Central memory CD8-positive, alpha-beta T cell (primary cell): ENCODE results near the gene GNG11.
A peak's percentile ranks its signal among the peaks of the same experiment; 100 is the strongest.

Experiments used
- ATAC-seq: fragments of 150-1000 bp; cut with Tn5 transposase; replicated peaks from 2 replicates; pipeline ENCODE4 v1.10.0; 2022; ENCODE audit warnings: mild to moderate bottlenecking, moderate FRiP score, moderate number of reproducible peaks; ENCODE audit not compliant: poor library complexity, severe bottlenecking; ENCODE audit errors: extremely low read depth
- DNase-seq, 2 donors: peaks; one replicate each; pipeline ENCODE4 v3.0.0; 2021; ENCODE audit warnings: low spot score in 2 of 2
- H3K27ac Mint-ChIP-seq: one replicate; pipeline ENCODE4 v1.8.0; 2022; ENCODE audit warnings: low read depth, mild to moderate bottlenecking, moderate library complexity, mixed read lengths
- H3K27me3 Mint-ChIP-seq: one replicate; pipeline ENCODE4 v1.8.0; 2022; ENCODE audit warnings: mixed read lengths
- H3K36me3 Mint-ChIP-seq: one replicate; pipeline ENCODE4 v1.8.0; 2022; ENCODE audit warnings: mild to moderate bottlenecking, moderate library complexity, mixed read lengths; ENCODE audit not compliant: insufficient read depth
- H3K4me1 Mint-ChIP-seq: one replicate; pipeline ENCODE4 v1.8.0; 2022; ENCODE audit warnings: mixed read lengths
- H3K4me3 Mint-ChIP-seq: one replicate; pipeline ENCODE4 v1.8.0; 2022; ENCODE audit warnings: mild to moderate bottlenecking, moderate library complexity, mixed read lengths
- H3K9me3 Mint-ChIP-seq: one replicate; pipeline ENCODE4 v1.8.0; 2022; ENCODE audit warnings: mixed read lengths

The GNG11 gene

GRCh38 chr7:93921607-93922566 lies at the start of gene GNG11:
Gene GNG11 (plus strand): TSS chr7:93921735. CDS start chr7:93922138, 403 bp downstream.
- Mint-ChIP-seq H3K9me3 (no peaks in the 10 kb centered on the region), H3K4me1 (no peaks in the 10 kb centered on the region), H3K4me3 (no peak within 1 kb of the TSS), H3K27me3 (peaks cover 48% of the 10 kb centered on the region), H3K36me3 (no peaks in the 10 kb centered on the region), H3K27ac (no peak within 1 kb of the TSS)
- no peak for ATAC-seq
- no peak for DNase-seq

- DNase-seq = no peak
- H3K4me1 Mint-ChIP-seq = no peaks in the 10 kb centered on the region
- peaks cover 7% of the 10 kb centered on the region for H3K9me3 Mint-ChIP-seq
- no peaks in the 10 kb centered on the region for H3K27me3 Mint-ChIP-seq
- no peak overlapping the region for H3K27ac Mint-ChIP-seq
- H3K4me3 Mint-ChIP-seq = no peak overlapping the region
- no peaks in the 10 kb centered on the region for H3K36me3 Mint-ChIP-seq
- no peak for ATAC-seq
Observed at GRCh38 chr7:93873998-93874574, 47.4 kb upstream of the GNG11 start.

- ATAC-seq = no peak
- H3K36me3 Mint-ChIP-seq = peaks cover 2% of the 10 kb centered on the region
- no peak for DNase-seq
- H3K4me1 Mint-ChIP-seq = no peaks in the 10 kb centered on the region
- H3K27ac Mint-ChIP-seq = no peak overlapping the region
- H3K9me3 Mint-ChIP-seq = peaks cover 12% of the 10 kb centered on the region
- H3K27me3 Mint-ChIP-seq = no peaks in the 10 kb centered on the region
- H3K4me3 Mint-ChIP-seq = no peak overlapping the region
Observed at GRCh38 chr7:93877742-93878141, 43.8 kb upstream of the GNG11 start.

- H3K9me3 Mint-ChIP-seq = peaks cover 5% of the 10 kb centered on the region
Observed at GRCh38 chr7:93879356-93879755, 42.2 kb upstream of the GNG11 start.

GRCh38 chr7:93882468-93882867 lies 39.1 kb upstream of the GNG11 start:
- no peaks in the 10 kb centered on the region for H3K27me3 Mint-ChIP-seq
- peaks cover 2% of the 10 kb centered on the region for H3K36me3 Mint-ChIP-seq
- no peak overlapping the region for H3K27ac Mint-ChIP-seq
- no peak for DNase-seq
- no peak overlapping the region for H3K4me3 Mint-ChIP-seq
- ATAC-seq = no peak
- no peaks in the 10 kb centered on the region for H3K4me1 Mint-ChIP-seq
- H3K9me3 Mint-ChIP-seq = peaks cover 5% of the 10 kb centered on the region

More at GRCh38 chr7:93879356-93879755, 42.2 kb upstream of the GNG11 start:
- ATAC-seq = no peak
- no peaks in the 10 kb centered on the region for H3K4me1 Mint-ChIP-seq
- H3K27me3 Mint-ChIP-seq = no peaks in the 10 kb centered on the region
- DNase-seq = no peak
- H3K4me3 Mint-ChIP-seq = no peak overlapping the region
- H3K36me3 Mint-ChIP-seq = peaks cover 2% of the 10 kb centered on the region
- no peak overlapping the region for H3K27ac Mint-ChIP-seq

- Mint-ChIP-seq H3K36me3 (peaks cover 2% of the 10 kb centered on the region), H3K27me3 (peaks cover 5% of the 10 kb centered on the region), H3K4me1 (no peaks in the 10 kb centered on the region), H3K4me3 (no peak overlapping the region), H3K9me3 (peaks cover 5% of the 10 kb centered on the region), H3K27ac (no peak overlapping the region)
- no peak for DNase-seq
- no peak for ATAC-seq
Observed at GRCh38 chr7:93883078-93883916, 38.2 kb upstream of the GNG11 start.

GRCh38 chr7:93883917-93884345 lies 37.6 kb upstream of the GNG11 start:
- DNase-seq (no peak), ATAC-seq (no peak)
- Mint-ChIP-seq H3K27me3 (peaks cover 12% of the 10 kb centered on the region), H3K4me3 (no peak overlapping the region), H3K36me3 (peaks cover 2% of the 10 kb centered on the region), H3K4me1 (no peaks in the 10 kb centered on the region), H3K27ac (no peak overlapping the region), H3K9me3 (peaks cover 5% of the 10 kb centered on the region)

- Mint-ChIP-seq H3K27ac (no peak overlapping the region), H3K4me1 (peaks cover 1% of the 10 kb centered on the region), H3K36me3 (peaks cover 2% of the 10 kb centered on the region), H3K9me3 (peaks cover 2% of the 10 kb centered on the region), H3K4me3 (no peak overlapping the region), H3K27me3 (peaks cover 18% of the 10 kb centered on the region)
- DNase-seq (no peak), ATAC-seq (no peak)
Observed at GRCh38 chr7:93884541-93884940, 37.0 kb upstream of the GNG11 start.

- no peaks in the 10 kb centered on the region for H3K9me3 Mint-ChIP-seq
- no peak overlapping the region for H3K4me3 Mint-ChIP-seq
- H3K27ac Mint-ChIP-seq = no peak overlapping the region
- DNase-seq (no peak), ATAC-seq (no peak)
- peaks cover 9% of the 10 kb centered on the region for H3K4me1 Mint-ChIP-seq
- H3K36me3 Mint-ChIP-seq = peaks cover 2% of the 10 kb centered on the region
- H3K27me3 Mint-ChIP-seq = peaks cover 52% of the 10 kb centered on the region
Observed at GRCh38 chr7:93889261-93889660, 32.3 kb upstream of the GNG11 start.

- Mint-ChIP-seq H3K36me3 (peaks cover 2% of the 10 kb centered on the region), H3K27ac (no peak overlapping the region), H3K9me3 (no peaks in the 10 kb centered on the region), H3K27me3 (peaks cover 54% of the 10 kb centered on the region), H3K4me3 (peak overlapping the region; percentile 39), H3K4me1 (peaks cover 9% of the 10 kb centered on the region)
- peak; percentile 10 for ATAC-seq
- no peak for DNase-seq
Observed at GRCh38 chr7:93890041-93890463, 31.5 kb upstream of the GNG11 start.

GRCh38 chr7:93890464-93891068 lies 31.0 kb upstream of the GNG11 start, which contains the start of gene TFPI2:
Gene TFPI2 (minus strand): TSS chr7:93890753. CDS start chr7:93890678, 75 bp downstream.
- Mint-ChIP-seq H3K36me3 (peaks cover 2% of the 10 kb centered on the region), H3K27ac (no peak within 1 kb of the TSS), H3K27me3 (peaks cover 54% of the 10 kb centered on the region), H3K4me3 (peak within 1 kb of the TSS; percentile 39), H3K9me3 (no peaks in the 10 kb centered on the region), H3K4me1 (peaks cover 9% of the 10 kb centered on the region)
- no peak for DNase-seq
- ATAC-seq = no peak

- no peak for ATAC-seq
- Mint-ChIP-seq H3K4me3 (no peak overlapping the region), H3K27me3 (peaks cover 52% of the 10 kb centered on the region), H3K36me3 (peaks cover 2% of the 10 kb centered on the region), H3K4me1 (peaks cover 9% of the 10 kb centered on the region), H3K9me3 (no peaks in the 10 kb centered on the region), H3K27ac (no peak overlapping the region)
- DNase-seq = no peak
Observed at GRCh38 chr7:93894426-93894825, 27.1 kb upstream of the GNG11 start.
